ENCODE data around the gene HSF5. TPM values are rescaled to one million over a fixed set of nuclear protein-coding genes. Genes with fewer than 3 reads are reported as not detected.
"Not testable (repeated sequence)": the region's sequence is repeated elsewhere in the genome, so short reads cannot be mapped to it uniquely, and the experiment has no call there.

Gene HSF5
- total RNA-seq, 2 donors from 2014 or later: 0.07 TPM; not detected in 1

GRCh38 chr17:58503866-58504265 lies 15.7 kb upstream of the HSF5 start:
- Histone ChIP-seq H3K4me1 (no peaks in the 10 kb centered on the region), H3K27ac (no peak overlapping the region), H3K9me3 (no peaks in the 10 kb centered on the region), H3K36me3 (peaks cover 48% of the 10 kb centered on the region), H3K9ac (ENCODE audit: low read depth in 2 of 2, low read length in 2 of 2) (no peak overlapping the region), H3K4me3 (no peak overlapping the region), H3K27me3 (no peaks in the 10 kb centered on the region)
- DNase-seq: no peak
- intact Hi-C loops (cut with DNase I): loop anchor here (10.0 kb wide), 1 partner anchor 149 kb away; the partner anchor contains the start of gene SUPT4H1
- no peak for TF ChIP-seq CTCF (IDR thresholded peaks at IDR 0.05)

- DNase-seq; H3K4me3 ChIP-seq; H3K9me3 ChIP-seq; H3K4me1 ChIP-seq; H3K27me3 ChIP-seq; H3K27ac ChIP-seq; H3K9ac ChIP-seq (ENCODE audit: low read depth in 2 of 2, low read length in 2 of 2): not testable (repeated sequence)
- intact Hi-C loops (cut with DNase I): loop anchor here (10.0 kb wide), 1 partner anchor 148 kb away; the partner anchor contains the start of gene SUPT4H1
- peaks cover 48% of the 10 kb centered on the region for H3K36me3 ChIP-seq
These were observed 14.9 kb upstream of the HSF5 start for GRCh38 chr17:58503134-58503533.

- no peaks in the 10 kb centered on the region for H3K4me1 ChIP-seq
- peaks cover 43% of the 10 kb centered on the region for H3K36me3 ChIP-seq
- TF ChIP-seq CTCF (IDR thresholded peaks at IDR 0.05): no peak
- intact Hi-C loops (cut with DNase I): loop anchor here (10.0 kb wide), 1 partner anchor 147 kb away; the partner anchor contains the start of gene SUPT4H1
- H3K9ac ChIP-seq (ENCODE audit: low read depth in 2 of 2, low read length in 2 of 2): no peak overlapping the region
- H3K4me3 ChIP-seq: no peak overlapping the region
- no peaks in the 10 kb centered on the region for H3K27me3 ChIP-seq
- no peak for DNase-seq
- H3K27ac ChIP-seq: no peak overlapping the region
- no peaks in the 10 kb centered on the region for H3K9me3 ChIP-seq
These were observed 13.2 kb upstream of the HSF5 start for GRCh38 chr17:58501451-58501850.

- Histone ChIP-seq H3K4me1 (no peaks in the 10 kb centered on the region), H3K36me3 (peaks cover 41% of the 10 kb centered on the region), H3K27ac (no peak overlapping the region), H3K27me3 (no peaks in the 10 kb centered on the region), H3K4me3 (no peak overlapping the region), H3K9me3 (no peaks in the 10 kb centered on the region), H3K9ac (ENCODE audit: low read depth in 2 of 2, low read length in 2 of 2) (no peak overlapping the region)
- DNase-seq: no peak
- TF ChIP-seq CTCF (IDR thresholded peaks at IDR 0.05): no peak
- intact Hi-C loops (cut with DNase I): no loop called here
These were observed 10.1 kb upstream of the HSF5 start for GRCh38 chr17:58498177-58498828.

GRCh38 chr17:58493506-58493905 lies 5.3 kb upstream of the HSF5 start:
- no peak overlapping the region for H3K9ac ChIP-seq (ENCODE audit: low read depth in 2 of 2, low read length in 2 of 2)
- H3K4me1 ChIP-seq: no peaks in the 10 kb centered on the region
- no peak for TF ChIP-seq CTCF (IDR thresholded peaks at IDR 0.05)
- H3K9me3 ChIP-seq: no peaks in the 10 kb centered on the region
- H3K4me3 ChIP-seq: no peak overlapping the region
- H3K36me3 ChIP-seq: peaks cover 47% of the 10 kb centered on the region
- H3K27ac ChIP-seq: no peak overlapping the region
- intact Hi-C loops (cut with DNase I): no loop called here
- DNase-seq: no peak
- no peaks in the 10 kb centered on the region for H3K27me3 ChIP-seq
